PC-9 (cell line): ENCODE results near the gene AMDHD2.

Source experiments
- CTCF ChIP-seq: fragments of 200-600 bp; sonication (generic); conservative IDR thresholded peaks from 2 replicates; pipeline ENCODE4 v1.6.1; 2017; ENCODE audit warnings: mixed run types, antibody characterized with exemption, mild to moderate bottlenecking, moderate library complexity
- EZH2 ChIP-seq: fragments of 200-600 bp; sonication (generic); IDR thresholded peaks from 2 replicates; pipeline ENCODE4 v1.8.0; 2017; ENCODE audit warnings: antibody characterized with exemption, low read depth

GRCh38 chr16:2512735-2513404 lies 7.3 kb upstream of the AMDHD2 start:
- no peak for TF ChIP-seq CTCF
- no peak for TF ChIP-seq EZH2
